ENCODE measurements around the gene NTNG2. TPM values are rescaled to one million over a fixed set of nuclear protein-coding genes. Genes with fewer than 3 reads are reported as not detected.

The NTNG2 gene
- total and polyA plus RNA-seq, 2 donors (not counting 1 experiment from before 2014, with no cell fraction given) = 5.0 to 6.6 TPM

DNA sequence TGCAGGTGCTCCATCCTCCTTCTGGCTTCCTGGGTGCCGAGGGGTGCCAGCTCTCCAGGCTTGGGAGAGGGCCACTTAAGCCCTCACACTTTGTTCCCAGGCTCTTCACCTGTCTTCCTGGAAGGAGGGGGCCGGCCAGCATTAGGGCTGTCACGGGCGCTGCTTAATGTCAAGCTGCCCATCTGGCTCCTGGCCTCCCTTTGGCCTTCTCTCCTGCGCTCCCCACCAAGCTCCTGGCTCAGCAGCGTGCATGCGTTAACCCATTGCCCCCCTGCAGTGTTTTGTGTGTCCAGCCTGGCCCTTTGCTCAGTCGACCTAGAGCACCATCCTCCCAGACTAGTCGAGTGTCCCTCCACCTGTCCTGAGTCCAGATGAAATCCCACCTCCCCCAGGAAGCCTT lies 21.3 kb downstream of the NTNG2 start:
- Histone ChIP-seq H3K4me2 (replicated peaks; ENCODE audit: low read depth, low read length, poor library complexity, severe bottlenecking) (no peak overlapping the region), H3K36me3 (replicated peaks in 1 of 2; ENCODE audit: control extremely low read depth in 1 of 2, control insufficient read depth in 1 of 2, extremely low read depth in 1 of 2, insufficient read depth in 2 of 2, low read length in 1 of 2) (no peaks in the 10 kb centered on the region), H3K79me2 (ENCODE audit: control insufficient read depth, insufficient read depth, low read length) (no peaks in the 10 kb centered on the region), H3K27me3 (replicated peaks in 1 of 4; ENCODE audit: control extremely low read depth in 1 of 4, control insufficient read depth in 3 of 4, insufficient read depth in 4 of 4, low read length in 3 of 4) (peaks cover 0 to 13% (median 1%) of the 10 kb centered on the region in 4 experiments), H2AFZ (ENCODE audit: insufficient read depth, low read depth, low read length, poor library complexity, severe bottlenecking) (no peak overlapping the region), H3K9ac (ENCODE audit: low read length) (no peak overlapping the region), H3K4me3 (ENCODE audit: control extremely low read depth in 1 of 5, extremely low read depth in 1 of 5, insufficient read depth in 1 of 5, low read depth in 2 of 5, low read length in 4 of 5) (no peak overlapping the region), H3K9me3 (ENCODE audit: control extremely low read depth in 1 of 3, control insufficient read depth in 2 of 3, insufficient read depth in 1 of 3, low read length in 2 of 3) (no peaks in the 10 kb centered on the region), H4K20me1 (ENCODE audit: control insufficient read depth, insufficient read depth, low read length, poor library complexity, severe bottlenecking) (no peaks in the 10 kb centered on the region), H3K4me1 (ENCODE audit: control insufficient read depth in 2 of 2, insufficient read depth in 2 of 2, low read length in 2 of 2) (peaks cover 3% of the 10 kb centered on the region in 2 donors), H3K27ac (ENCODE audit: low read length in 2 of 2) (no peak overlapping the region)
- H3K27ac Mint-ChIP-seq = no peak overlapping the region
- ATAC-seq (ENCODE audit: low read depth) (no peak), DNase-seq (no peak)
- H3K4me1 Mint-ChIP-seq = no peaks in the 10 kb centered on the region
- ChIA-PET CTCF (no interaction called here), POLR2A (interaction anchor here (0.6 kb wide), 1 partner anchor 458 kb away, joined by 5 read pairs; no protein-coding TSS in a partner anchor)
- 86% methylated on average over 9 of the region's 9 CpGs for WGBS (ENCODE audit: insufficient coverage)
- no peak overlapping the region for H3K4me3 Mint-ChIP-seq
- TF ChIP-seq, protein P1, sequence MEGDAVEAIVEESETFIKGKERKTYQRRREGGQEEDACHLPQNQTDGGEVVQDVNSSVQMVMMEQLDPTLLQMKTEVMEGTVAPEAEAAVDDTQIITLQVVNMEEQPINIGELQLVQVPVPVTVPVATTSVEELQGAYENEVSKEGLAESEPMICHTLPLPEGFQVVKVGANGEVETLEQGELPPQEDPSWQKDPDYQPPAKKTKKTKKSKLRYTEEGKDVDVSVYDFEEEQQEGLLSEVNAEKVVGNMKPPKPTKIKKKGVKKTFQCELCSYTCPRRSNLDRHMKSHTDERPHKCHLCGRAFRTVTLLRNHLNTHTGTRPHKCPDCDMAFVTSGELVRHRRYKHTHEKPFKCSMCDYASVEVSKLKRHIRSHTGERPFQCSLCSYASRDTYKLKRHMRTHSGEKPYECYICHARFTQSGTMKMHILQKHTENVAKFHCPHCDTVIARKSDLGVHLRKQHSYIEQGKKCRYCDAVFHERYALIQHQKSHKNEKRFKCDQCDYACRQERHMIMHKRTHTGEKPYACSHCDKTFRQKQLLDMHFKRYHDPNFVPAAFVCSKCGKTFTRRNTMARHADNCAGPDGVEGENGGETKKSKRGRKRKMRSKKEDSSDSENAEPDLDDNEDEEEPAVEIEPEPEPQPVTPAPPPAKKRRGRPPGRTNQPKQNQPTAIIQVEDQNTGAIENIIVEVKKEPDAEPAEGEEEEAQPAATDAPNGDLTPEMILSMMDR (IDR thresholded peaks at IDR 0.05) = no peak
- TF ChIP-seq EZH2 (IDR thresholded peaks at IDR 0.05; ENCODE audit: borderline replicate concordance, insufficient read depth, low read depth, low read length, poor library complexity, severe bottlenecking) = no peak
- H3K9me3 Mint-ChIP-seq (ENCODE audit: insufficient read depth) = no peaks in the 10 kb centered on the region
- peaks cover 33% of the 10 kb centered on the region for H3K27me3 Mint-ChIP-seq
- intact Hi-C loops (cut with micrococcal nuclease) = no loop called here

- peaks cover 0 to 14% (median 1%) of the 10 kb centered on the region in 4 experiments for H3K27me3 ChIP-seq (replicated peaks in 1 of 4; ENCODE audit: control extremely low read depth in 1 of 4, control insufficient read depth in 3 of 4, insufficient read depth in 4 of 4, low read length in 3 of 4)
- no peaks in the 10 kb centered on the region for H3K36me3 ChIP-seq (replicated peaks in 1 of 2; ENCODE audit: control extremely low read depth in 1 of 2, control insufficient read depth in 1 of 2, extremely low read depth in 1 of 2, insufficient read depth in 2 of 2, low read length in 1 of 2)
- no peak overlapping the region for H3K4me3 Mint-ChIP-seq
- H3K9me3 ChIP-seq (ENCODE audit: control extremely low read depth in 1 of 3, control insufficient read depth in 2 of 3, insufficient read depth in 1 of 3, low read length in 2 of 3) = no peaks in the 10 kb centered on the region
- H3K79me2 ChIP-seq (ENCODE audit: control insufficient read depth, insufficient read depth, low read length) = no peaks in the 10 kb centered on the region
- POLR2A ChIA-PET = interaction anchor here (0.6 kb wide), 1 partner anchor 458 kb away, joined by 5 read pairs; no protein-coding TSS in a partner anchor
- H3K4me2 ChIP-seq (replicated peaks; ENCODE audit: low read depth, low read length, poor library complexity, severe bottlenecking) = no peak overlapping the region
- no peak for DNase-seq
- no peak for ATAC-seq (ENCODE audit: low read depth)
- no peaks in the 10 kb centered on the region for H4K20me1 ChIP-seq (ENCODE audit: control insufficient read depth, insufficient read depth, low read length, poor library complexity, severe bottlenecking)
- H2AFZ ChIP-seq (ENCODE audit: insufficient read depth, low read depth, low read length, poor library complexity, severe bottlenecking) = no peak overlapping the region
- TF ChIP-seq, protein P1 (IDR thresholded peaks at IDR 0.05) = no peak
- no peak for TF ChIP-seq EZH2 (IDR thresholded peaks at IDR 0.05; ENCODE audit: borderline replicate concordance, insufficient read depth, low read depth, low read length, poor library complexity, severe bottlenecking)
- intact Hi-C loops (cut with micrococcal nuclease) = no loop called here
- no peaks in the 10 kb centered on the region for H3K4me1 Mint-ChIP-seq
- H3K27me3 Mint-ChIP-seq = peaks cover 32% of the 10 kb centered on the region
- H3K27ac ChIP-seq (ENCODE audit: low read length in 2 of 2) = no peak overlapping the region
- 75% methylated on average over 2 of the region's 7 CpGs for WGBS (ENCODE audit: insufficient coverage)
- H3K27ac Mint-ChIP-seq = no peak overlapping the region
- H3K9me3 Mint-ChIP-seq (ENCODE audit: insufficient read depth) = no peaks in the 10 kb centered on the region
- no peak overlapping the region for H3K9ac ChIP-seq (ENCODE audit: low read length)
- H3K4me1 ChIP-seq (ENCODE audit: control insufficient read depth in 2 of 2, insufficient read depth in 2 of 2, low read length in 2 of 2) = peaks cover 3% of the 10 kb centered on the region in 2 donors
- CTCF ChIA-PET = no interaction called here
- no peak overlapping the region for H3K4me3 ChIP-seq (ENCODE audit: control extremely low read depth in 1 of 5, extremely low read depth in 1 of 5, insufficient read depth in 1 of 5, low read depth in 2 of 5, low read length in 4 of 5)
Observed at GRCh38 chr9:132183715-132184114, 21.9 kb downstream of the NTNG2 start.
